Measurements from ENCODE around the gene ECI1. TPM values are rescaled to one million over a fixed set of nuclear protein-coding genes. Genes with fewer than 3 reads are reported as not detected.
A peak's percentile ranks its signal among the peaks of the same experiment; 100 is the strongest.

ECI1 gene
- total RNA-seq, 1 experiment from 2014 or later: 95.4 TPM

DNA sequence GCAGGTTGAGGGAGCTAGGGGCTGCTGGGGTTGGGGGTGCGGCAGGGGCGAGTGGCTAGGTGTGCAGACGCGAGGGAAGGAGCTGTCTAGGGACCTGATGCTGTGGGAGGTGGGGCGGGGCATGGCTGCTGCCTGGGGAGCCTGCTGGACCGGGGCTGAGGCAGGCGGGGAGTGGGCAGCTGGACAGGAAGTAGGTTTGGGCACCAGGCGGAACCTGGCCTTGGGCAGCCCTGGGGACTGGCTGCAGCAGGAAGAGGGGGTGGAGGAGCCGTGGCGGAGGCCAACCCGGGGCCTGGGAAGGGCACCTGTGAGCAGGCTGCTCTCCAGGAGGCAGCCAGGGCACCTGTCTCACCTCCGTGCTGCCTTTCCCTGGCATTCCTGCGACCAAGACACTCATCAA lies 21.0 kb downstream of the ECI1 start:
- WGBS (ENCODE audit: extremely low coverage, insufficient read length, low lambda C conversion rate): no CpG with 5 or more reads among the region's 13 CpGs
- H3K27me3 Mint-ChIP-seq (ENCODE audit: low read depth): no peaks in the 10 kb centered on the region; the same call in 1 of the 2 replicates
- Histone ChIP-seq H3T11ph (ENCODE audit: low read length) (no peak overlapping the region), H3K27me3 (ENCODE audit: insufficient read depth, low read length) (no peaks in the 10 kb centered on the region), H2AK5ac (ENCODE audit: insufficient read length, low read length) (no peak overlapping the region), H3K79me2 (ENCODE audit: insufficient read depth, low read length) (peaks cover 3% of the 10 kb centered on the region; the same call in 1 of the 2 replicates), H2BK20ac (ENCODE audit: low read depth, low read length, poor library complexity, severe bottlenecking) (no peak overlapping the region), H3K4ac (ENCODE audit: low read depth, low read length) (no peak overlapping the region), H4K8ac (replicated peaks; ENCODE audit: insufficient read length, low read depth, low read length) (no peak overlapping the region), H3K9me3 (ENCODE audit: control insufficient read depth, low read depth, low read length) (no peaks in the 10 kb centered on the region), H3K79me1 (ENCODE audit: insufficient read depth, low read depth, low read length, poor library complexity, severe bottlenecking) (no peaks in the 10 kb centered on the region), H3K9ac (ENCODE audit: extremely low read depth, insufficient read length, low read length) (no peak overlapping the region), H4K5ac (ENCODE audit: insufficient read length, low read depth, low read length) (no peak overlapping the region), H3K23me2 (ENCODE audit: insufficient read length, low read depth, low read length, poor library complexity, severe bottlenecking) (no peaks in the 10 kb centered on the region), H3K4me2 (ENCODE audit: insufficient read depth, insufficient read length, low read length) (no peak overlapping the region), H2BK5ac (ENCODE audit: insufficient read length, low read length) (no peak overlapping the region), H3K18ac (ENCODE audit: insufficient read length, low read depth, low read length) (no peak overlapping the region), H4K20me1 (ENCODE audit: control insufficient read depth, insufficient read depth, insufficient read length) (no peaks in the 10 kb centered on the region), H2BK15ac (ENCODE audit: low read depth, low read length) (no peak overlapping the region), H2BK120ac (ENCODE audit: low read depth, low read length, poor library complexity, severe bottlenecking) (no peak overlapping the region), H3K4me1 (ENCODE audit: insufficient read depth, low read length) (no peaks in the 10 kb centered on the region), H3K23ac (ENCODE audit: insufficient read length, low read depth, low read length) (no peak overlapping the region), H3K27ac (ENCODE audit: insufficient read length, low read depth, low read length) (no peak overlapping the region), H2BK12ac (ENCODE audit: insufficient read length, low read depth, low read length) (no peak overlapping the region), H3K14ac (ENCODE audit: insufficient read depth, low read length) (no peak overlapping the region), H3K56ac (ENCODE audit: insufficient read length, low read depth, low read length) (no peak overlapping the region), H2AFZ (ENCODE audit: low read length) (no peak overlapping the region), H4K91ac (ENCODE audit: insufficient read length, low read depth, low read length) (no peak overlapping the region)
- no peaks in the 10 kb centered on the region; a peak in 1 of 4 replicates for H3K4me1 Mint-ChIP-seq
- H3K9me3 Mint-ChIP-seq: no peaks in the 10 kb centered on the region
- peak overlapping the region in 1 of 2 experiments; percentile 29; a peak in 1 of 5 replicates for H3K4me3 Mint-ChIP-seq
- no peak for DNase-seq
- peaks cover 2 to 30% (median 16%) of the 10 kb centered on the region in 3 experiments; a peak in 6 of 7 replicates for H3K36me3 Mint-ChIP-seq (ENCODE audit: insufficient read depth in 1 of 3, low read depth in 3 of 3)
- TF ChIP-seq, protein P1, sequence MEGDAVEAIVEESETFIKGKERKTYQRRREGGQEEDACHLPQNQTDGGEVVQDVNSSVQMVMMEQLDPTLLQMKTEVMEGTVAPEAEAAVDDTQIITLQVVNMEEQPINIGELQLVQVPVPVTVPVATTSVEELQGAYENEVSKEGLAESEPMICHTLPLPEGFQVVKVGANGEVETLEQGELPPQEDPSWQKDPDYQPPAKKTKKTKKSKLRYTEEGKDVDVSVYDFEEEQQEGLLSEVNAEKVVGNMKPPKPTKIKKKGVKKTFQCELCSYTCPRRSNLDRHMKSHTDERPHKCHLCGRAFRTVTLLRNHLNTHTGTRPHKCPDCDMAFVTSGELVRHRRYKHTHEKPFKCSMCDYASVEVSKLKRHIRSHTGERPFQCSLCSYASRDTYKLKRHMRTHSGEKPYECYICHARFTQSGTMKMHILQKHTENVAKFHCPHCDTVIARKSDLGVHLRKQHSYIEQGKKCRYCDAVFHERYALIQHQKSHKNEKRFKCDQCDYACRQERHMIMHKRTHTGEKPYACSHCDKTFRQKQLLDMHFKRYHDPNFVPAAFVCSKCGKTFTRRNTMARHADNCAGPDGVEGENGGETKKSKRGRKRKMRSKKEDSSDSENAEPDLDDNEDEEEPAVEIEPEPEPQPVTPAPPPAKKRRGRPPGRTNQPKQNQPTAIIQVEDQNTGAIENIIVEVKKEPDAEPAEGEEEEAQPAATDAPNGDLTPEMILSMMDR (conservative IDR thresholded peaks at IDR 0.05): no peak
- H3K27ac Mint-ChIP-seq: peak overlapping the region in 1 of 3 experiments; percentile 64; a peak in 1 of 7 replicates
